ENCODE data around the gene KLF7. TPM values are rescaled to one million over a fixed set of nuclear protein-coding genes. Genes with fewer than 3 reads are reported as not detected.

The KLF7 gene
- total RNA-seq, 1 experiment from 2014 or later: 5.6 TPM

- no peak overlapping the region for H3K4me2 ChIP-seq (ENCODE audit: low read length)
- H3F3A ChIP-seq (ENCODE audit: low read length, unreplicated experiment): no peaks in the 10 kb centered on the region
- no peak for ATAC-seq
- no peak overlapping the region for H3K27ac ChIP-seq (ENCODE audit: low read length)
- H4K20me1 ChIP-seq (ENCODE audit: low read length): no peaks in the 10 kb centered on the region
- H3K9me2 ChIP-seq (replicated peaks; ENCODE audit: low read length): no peaks in the 10 kb centered on the region
- DNase-seq: no peak
- no TSS peak for BruUV-seq (replicated peaks)
- H3K27me3 ChIP-seq (ENCODE audit: low read length): no peaks in the 10 kb centered on the region
- no peaks in the 10 kb centered on the region for H3K79me2 ChIP-seq (ENCODE audit: low read length)
- H3K36me3 ChIP-seq (ENCODE audit: low read depth, low read length): no peaks in the 10 kb centered on the region
- H3K9me3 ChIP-seq (ENCODE audit: low read length): no peaks in the 10 kb centered on the region
- H3K4me1 ChIP-seq (ENCODE audit: insufficient read depth, low read length): no peaks in the 10 kb centered on the region
- ChIA-PET CTCF (no interaction called here), POLR2A (ENCODE audit: unreplicated experiment) (no interaction called here)
- H3K4me3 ChIP-seq (ENCODE audit: low read length): no peak overlapping the region
- no peak overlapping the region for H3K9ac ChIP-seq (ENCODE audit: low read length)
- H2AFZ ChIP-seq (ENCODE audit: low read length): no peak overlapping the region
- intact Hi-C loops (cut with micrococcal nuclease): loop anchor here (10.0 kb wide), 1 partner anchor 403 kb away; no protein-coding TSS in a partner anchor
- TF ChIP-seq EZH2 (IDR thresholded peaks at IDR 0.05; ENCODE audit: low read length, unreplicated experiment) (no peak), EZH2phosphoT487 (IDR thresholded peaks at IDR 0.05; ENCODE audit: borderline replicate concordance, low read length) (no peak), CTCF (conservative IDR thresholded peaks at IDR 0.05; ENCODE audit: low read depth, low read length) (no peak)
Observed at GRCh38 chr2:207071820-207072219, 93.9 kb downstream of the KLF7 start.

- no peaks in the 10 kb centered on the region for H3K27me3 ChIP-seq (ENCODE audit: low read length)
- no peak overlapping the region for H3K27ac ChIP-seq (ENCODE audit: low read length)
- ChIA-PET CTCF (no interaction called here), POLR2A (ENCODE audit: unreplicated experiment) (no interaction called here)
- H3K79me2 ChIP-seq (ENCODE audit: low read length): no peaks in the 10 kb centered on the region
- no peak overlapping the region for H3K4me3 ChIP-seq (ENCODE audit: low read length)
- no peak overlapping the region for H3K9ac ChIP-seq (ENCODE audit: low read length)
- TF ChIP-seq EZH2phosphoT487 (IDR thresholded peaks at IDR 0.05; ENCODE audit: borderline replicate concordance, low read length) (no peak), EZH2 (IDR thresholded peaks at IDR 0.05; ENCODE audit: low read length, unreplicated experiment) (no peak), CTCF (conservative IDR thresholded peaks at IDR 0.05; ENCODE audit: low read depth, low read length) (no peak)
- no peak overlapping the region for H3K4me2 ChIP-seq (ENCODE audit: low read length)
- no peaks in the 10 kb centered on the region for H3K4me1 ChIP-seq (ENCODE audit: insufficient read depth, low read length)
- intact Hi-C loops (cut with micrococcal nuclease): no loop called here
- BruUV-seq (replicated peaks): no TSS peak
- ATAC-seq (no peak), DNase-seq (no peak)
- no peak overlapping the region for H2AFZ ChIP-seq (ENCODE audit: low read length)
- H3F3A ChIP-seq (ENCODE audit: low read length, unreplicated experiment): no peaks in the 10 kb centered on the region
- no peaks in the 10 kb centered on the region for H3K36me3 ChIP-seq (ENCODE audit: low read depth, low read length)
- no peaks in the 10 kb centered on the region for H3K9me3 ChIP-seq (ENCODE audit: low read length)
- no peaks in the 10 kb centered on the region for H3K9me2 ChIP-seq (replicated peaks; ENCODE audit: low read length)
- no peaks in the 10 kb centered on the region for H4K20me1 ChIP-seq (ENCODE audit: low read length)
Observed at GRCh38 chr2:207067473-207067872, 98.3 kb downstream of the KLF7 start.

GRCh38 chr2:207066791-207067460 lies 98.8 kb downstream of the KLF7 start:
- CTCF ChIA-PET: no interaction called here
- H3K27me3 ChIP-seq (ENCODE audit: low read length): no peaks in the 10 kb centered on the region
- H3K27ac ChIP-seq (ENCODE audit: low read length): no peak overlapping the region
- H2AFZ ChIP-seq (ENCODE audit: low read length): no peak overlapping the region
- no peak overlapping the region for H3K4me3 ChIP-seq (ENCODE audit: low read length)
- no peak for DNase-seq
- POLR2A ChIA-PET (ENCODE audit: unreplicated experiment): no interaction called here
- intact Hi-C loops (cut with micrococcal nuclease): no loop called here
- H3K9me2 ChIP-seq (replicated peaks; ENCODE audit: low read length): no peaks in the 10 kb centered on the region
- TF ChIP-seq CTCF (conservative IDR thresholded peaks at IDR 0.05; ENCODE audit: low read depth, low read length): no peak
- H3K4me1 ChIP-seq (ENCODE audit: insufficient read depth, low read length): no peaks in the 10 kb centered on the region
- H3K36me3 ChIP-seq (ENCODE audit: low read depth, low read length): no peaks in the 10 kb centered on the region
- H3F3A ChIP-seq (ENCODE audit: low read length, unreplicated experiment): no peaks in the 10 kb centered on the region
- no TSS peak for BruUV-seq (replicated peaks)
- H4K20me1 ChIP-seq (ENCODE audit: low read length): no peaks in the 10 kb centered on the region
- no peaks in the 10 kb centered on the region for H3K79me2 ChIP-seq (ENCODE audit: low read length)
- no peaks in the 10 kb centered on the region for H3K9me3 ChIP-seq (ENCODE audit: low read length)
- H3K4me2 ChIP-seq (ENCODE audit: low read length): no peak overlapping the region
- H3K9ac ChIP-seq (ENCODE audit: low read length): no peak overlapping the region
- no peak for ATAC-seq

Data from PC-3 (cell line).